HEK293T (cell line): ENCODE results near the gene TSPAN5.

Source experiments
- CTCF ChIA-PET: fragments of 350-600 bp; formaldehyde crosslinking; extraction: SDS; loops from one replicate; lab custom pipeline; 2021; ENCODE audit warnings: antibody characterized with exemption, inconsistent platforms; lab: Yijun Ruan, JAX
- POLR2A ChIA-PET: fragments of 350-600 bp; formaldehyde crosslinking; extraction: SDS; loops from one replicate; lab custom pipeline; 2020; ENCODE audit warnings: antibody characterized with exemption, inconsistent platforms; lab: Yijun Ruan, JAX
- DNase-seq: peaks from one replicate; pipeline ENCODE4 v3.0.0; 2012; ENCODE audit warnings: mixed read lengths; ENCODE audit errors: extremely low spot score
- ARNT ChIP-seq: fragments of 450-650 bp; IDR thresholded peaks from 2 replicates; pipeline ENCODE4 v1.6.1; 2017; ENCODE audit warnings: mild to moderate bottlenecking
- BHLHE40 ChIP-seq: fragments of 450-650 bp; IDR thresholded peaks from 2 replicates; pipeline ENCODE4 v1.6.1; 2016; ENCODE audit warnings: mild to moderate bottlenecking, moderate library complexity, borderline replicate concordance
- CTBP1 ChIP-seq: fragments of 450-650 bp; IDR thresholded peaks from 2 replicates; pipeline ENCODE4 v1.6.1; 2016; ENCODE audit warnings: borderline replicate concordance
- ELF4 ChIP-seq: fragments of 450-650 bp; IDR thresholded peaks from 2 replicates; pipeline ENCODE4 v1.6.1; 2017; ENCODE audit warnings: antibody characterized with exemption
- FOXA1 ChIP-seq: fragments of 450-650 bp; IDR thresholded peaks from 2 replicates; pipeline ENCODE4 v1.6.1; 2016; ENCODE audit warnings: mild to moderate bottlenecking
- FOXK2 ChIP-seq: fragments of 450-650 bp; IDR thresholded peaks from 2 replicates; pipeline ENCODE4 v1.6.1; 2016; ENCODE audit warnings: mild to moderate bottlenecking
- FOXM1 ChIP-seq: fragments of 450-650 bp; IDR thresholded peaks from 2 replicates; pipeline ENCODE4 v1.6.1; 2017; ENCODE audit warnings: mild to moderate bottlenecking, borderline replicate concordance
- HDGF ChIP-seq: fragments of 450-650 bp; IDR thresholded peaks from 2 replicates; pipeline ENCODE4 v1.6.1; 2017; ENCODE audit warnings: antibody characterized with exemption, borderline replicate concordance
- L3MBTL2 ChIP-seq: fragments of 450-650 bp; conservative IDR thresholded peaks from 2 replicates; pipeline ENCODE4 v1.6.1; 2016; ENCODE audit warnings: mild to moderate bottlenecking
- LEF1 ChIP-seq: fragments of 450-650 bp; IDR thresholded peaks from 2 replicates; pipeline ENCODE4 v1.6.1; 2017; ENCODE audit warnings: mild to moderate bottlenecking, borderline replicate concordance
- NFRKB ChIP-seq: fragments of 450-650 bp; IDR thresholded peaks from 2 replicates; pipeline ENCODE4 v1.6.1; 2016; ENCODE audit warnings: mild to moderate bottlenecking, moderate library complexity
- PKNOX1 ChIP-seq: fragments of 450-650 bp; IDR thresholded peaks from 2 replicates; pipeline ENCODE4 v1.6.1; 2016
- SP1 ChIP-seq: fragments of 450-650 bp; IDR thresholded peaks from 2 replicates; pipeline ENCODE4 v1.6.1; 2017
- SUZ12 ChIP-seq: fragments of 450-650 bp; IDR thresholded peaks from 2 replicates; pipeline ENCODE4 v1.6.1; 2016; ENCODE audit warnings: mild to moderate bottlenecking
- TARDBP ChIP-seq: fragments of 450-650 bp; IDR thresholded peaks from 2 replicates; pipeline ENCODE4 v1.6.1; 2016
- ZNF384 ChIP-seq: fragments of 450-650 bp; IDR thresholded peaks from 2 replicates; pipeline ENCODE4 v1.6.1; 2016

Gene TSPAN5

DNA sequence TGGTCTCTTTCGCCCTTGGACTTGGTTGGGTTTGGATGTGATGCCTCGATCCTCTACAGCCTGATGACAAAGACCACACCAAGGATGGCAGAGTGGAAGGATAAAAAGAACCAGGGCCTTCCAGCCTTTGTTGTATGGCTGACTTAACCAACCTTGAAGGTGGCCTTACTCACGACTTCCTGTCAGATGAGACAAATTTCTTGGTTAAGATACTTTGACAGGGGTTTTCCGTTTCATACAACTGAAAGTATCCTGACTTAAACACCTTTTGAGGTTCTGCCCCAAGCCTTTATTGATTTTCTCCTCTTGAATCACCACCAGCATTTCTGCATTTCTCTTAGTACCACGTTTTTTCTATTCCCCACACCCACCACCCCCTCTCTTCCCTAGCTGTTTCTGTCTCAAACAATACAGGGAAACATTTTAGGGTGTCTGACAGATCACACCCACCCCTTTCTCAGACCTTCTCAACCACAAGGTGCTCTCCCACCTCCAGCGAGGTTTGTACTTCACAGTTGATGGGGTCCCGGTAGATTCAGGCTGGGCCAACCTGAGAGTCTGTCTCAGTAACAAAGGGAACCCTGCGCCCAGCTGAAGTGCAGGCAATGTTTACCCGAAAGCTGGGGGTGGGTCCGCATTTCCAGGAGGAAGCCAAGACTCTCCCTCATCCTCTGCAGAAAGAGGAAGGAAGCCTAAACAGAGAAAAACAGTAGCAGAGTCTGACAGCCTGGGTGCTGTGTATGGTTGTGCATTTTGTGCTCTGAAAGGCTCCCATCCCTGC, 5.0 kb upstream of the TSPAN5 start:
- POLR2A ChIA-PET: no interaction called here
- no peak for DNase-seq
- TF ChIP-seq SUZ12 (no peak), LEF1 (no peak), CTBP1 (no peak), ARNT (no peak), NFRKB (no peak), L3MBTL2 (no peak), ZNF384 (no peak), BHLHE40 (no peak)
- CTCF ChIA-PET: no interaction called here

DNA sequence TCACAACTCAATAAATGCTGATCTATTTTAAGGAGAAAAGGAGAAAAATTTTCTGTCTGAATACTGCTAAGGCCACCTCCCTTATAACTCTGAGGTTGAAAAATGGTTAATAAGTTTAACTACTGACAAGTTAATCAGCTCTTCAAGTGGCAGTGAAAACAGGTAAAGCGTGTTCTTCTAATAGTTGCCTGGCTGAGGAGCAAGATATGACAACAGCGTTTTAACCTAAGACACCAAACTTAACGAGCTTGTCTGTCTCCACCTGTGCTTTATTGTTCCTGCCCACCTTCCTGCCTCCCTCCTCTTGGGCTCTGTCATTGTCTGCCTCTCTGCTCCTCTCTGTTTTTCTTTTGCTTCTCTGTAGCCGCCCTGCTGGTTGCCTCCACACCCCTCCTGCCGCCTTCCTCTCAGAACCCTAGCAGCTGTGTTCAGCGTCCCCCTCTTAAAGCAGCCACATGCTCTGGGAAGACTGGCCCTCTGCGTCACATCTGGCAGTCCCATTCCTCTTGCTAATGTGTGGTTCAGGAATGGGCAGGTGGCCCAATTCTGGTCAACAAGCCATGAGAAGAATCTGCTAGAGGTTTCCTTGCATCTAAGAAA, 4.3 kb upstream of the TSPAN5 start:
- ChIA-PET POLR2A (no interaction called here), CTCF (interaction anchor here (1.4 kb wide), 1 partner anchor 9 kb away, joined by 7 read pairs; no protein-coding TSS in a partner anchor)
- DNase-seq: no peak
- TF ChIP-seq FOXA1 (no peak), NFRKB (no peak), FOXM1 (no peak), SP1 (no peak), SUZ12 (no peak), HDGF (no peak)

DNA sequence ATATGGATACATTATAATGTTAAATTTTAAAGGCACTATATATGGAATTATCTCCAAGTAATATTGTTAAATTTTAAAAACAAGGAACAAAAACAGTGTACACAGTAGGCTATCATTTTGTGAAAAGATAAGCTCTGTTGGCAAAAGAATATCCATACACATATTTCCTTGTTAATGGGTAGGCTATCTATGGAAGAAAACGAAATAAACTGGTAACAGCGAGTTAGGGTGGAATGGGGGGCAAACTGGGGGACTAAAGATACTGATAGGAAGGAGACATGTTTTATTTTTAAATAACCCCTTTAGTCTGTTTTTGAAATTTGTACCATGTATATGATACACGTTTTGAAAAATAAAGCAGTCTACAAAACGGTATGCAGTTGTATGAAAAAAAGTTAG, 3.6 kb upstream of the TSPAN5 start:
- POLR2A ChIA-PET: no interaction called here
- CTCF ChIA-PET: interaction anchor here (1.4 kb wide), 1 partner anchor 9 kb away, joined by 7 read pairs; no protein-coding TSS in a partner anchor
- DNase-seq: no peak
- TF ChIP-seq L3MBTL2 (no peak), LEF1 (no peak), BHLHE40 (no peak), NFRKB (no peak), TARDBP (no peak), ARNT (no peak)

DNA sequence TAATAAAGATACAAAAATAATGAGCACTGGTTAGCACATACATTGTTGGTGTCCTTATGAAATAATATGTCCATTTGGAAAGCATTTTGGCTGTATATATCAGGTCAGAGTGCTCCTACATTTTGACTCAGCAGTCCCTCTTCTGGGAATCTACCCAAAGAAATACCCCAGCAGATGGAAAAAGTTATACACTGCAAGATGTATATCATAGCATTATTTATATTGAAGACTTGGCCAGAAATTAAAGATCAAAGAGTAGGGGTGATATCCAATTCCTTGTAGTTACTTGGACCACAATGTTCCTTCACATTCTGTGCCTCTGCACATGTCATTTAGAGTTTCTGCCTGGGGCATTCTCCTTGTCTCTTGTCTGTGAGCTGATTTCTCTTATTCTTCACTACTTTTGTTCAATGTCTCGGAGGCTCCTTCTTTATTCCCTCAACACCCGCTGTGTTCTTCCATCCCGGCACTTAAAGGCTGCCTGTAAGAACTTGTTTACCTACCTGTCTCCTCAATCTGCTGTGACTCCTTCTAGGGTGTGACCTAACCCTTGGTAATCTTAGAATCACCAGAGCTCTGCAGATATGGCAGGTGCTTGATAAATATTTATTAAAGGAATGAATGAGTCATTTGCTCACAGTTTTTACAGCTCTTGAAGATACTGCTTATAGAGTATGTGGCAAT, 3.1 kb upstream of the TSPAN5 start:
- TF ChIP-seq TARDBP (no peak), ZNF384 (no peak), CTBP1 (no peak), L3MBTL2 (no peak), BHLHE40 (no peak), FOXA1 (no peak), FOXK2 (no peak), NFRKB (no peak), HDGF (no peak), FOXM1 (no peak), ARNT (no peak), SUZ12 (no peak), LEF1 (no peak), SP1 (no peak)
- no peak for DNase-seq
- CTCF ChIA-PET: interaction anchor here (1.4 kb wide), 1 partner anchor 10 kb away, joined by 7 read pairs; no protein-coding TSS in a partner anchor
- POLR2A ChIA-PET: no interaction called here

GRCh38 chr4:98659741-98660462, 1.5 kb upstream of the TSPAN5 start:
- ChIA-PET POLR2A (no interaction called here), CTCF (interaction anchor here (1.3 kb wide), 1 partner anchor 10 kb away, joined by 5 read pairs; no protein-coding TSS in a partner anchor)
- DNase-seq: no peak
- TF ChIP-seq SUZ12: no peak
- no peak for TF ChIP-seq LEF1

- no peak for DNase-seq
- TF ChIP-seq ELF4 (no peak), L3MBTL2 (no peak), FOXM1 (no peak), SP1 (no peak), NFRKB (no peak), TARDBP (no peak), LEF1 (no peak), SUZ12 (no peak), CTBP1 (no peak), BHLHE40 (no peak), PKNOX1 (no peak), ZNF384 (no peak), FOXK2 (no peak), FOXA1 (no peak), HDGF (no peak), ARNT (no peak)
- POLR2A ChIA-PET: interaction anchor here (1.7 kb wide), 1 partner anchor 49 kb away, joined by 4 read pairs; no protein-coding TSS in a partner anchor
- CTCF ChIA-PET: interaction anchor here (1.3 to 1.6 kb wide), 2 partner anchors 11 to 191 kb away, joined by 4 to 5 read pairs; no protein-coding TSS in a partner anchor
Observed at GRCh38 chr4:98659106-98659592, 738 bp upstream of the TSPAN5 start.
